DOHH2 (cell line): ENCODE data around the gene TMEM114.

Experiments used
- H3F3A ChIP-seq: fragments of 200-600 bp; sonication (generic), shearing (Covaris generic); 2 replicates; pipeline ENCODE4 v1.6.0; 2016; ENCODE audit warnings: antibody characterized with exemption, mild to moderate bottlenecking; ENCODE audit not compliant: control insufficient read depth, insufficient read depth
- H3K27ac ChIP-seq: fragments of 200-600 bp; sonication (generic); 2 replicates; pipeline ENCODE4 v1.5.1; 2014; ENCODE audit warnings: low read depth, mild to moderate bottlenecking, low read length, moderate library complexity
- H3K27me3 ChIP-seq: fragments of 200-600 bp; sonication (generic); 2 replicates; pipeline ENCODE4 v1.6.1; 2014; ENCODE audit warnings: mild to moderate bottlenecking, low read length, mixed read lengths; ENCODE audit not compliant: control insufficient read depth
- H3K36me3 ChIP-seq: fragments of 200-600 bp; sonication (generic); 2 replicates; pipeline ENCODE4 v1.6.1; 2014; ENCODE audit warnings: mild to moderate bottlenecking, low read length, moderate library complexity, mixed read lengths; ENCODE audit not compliant: control insufficient read depth
- H3K4me1 ChIP-seq: fragments of 200-600 bp; sonication (generic); 2 replicates; pipeline ENCODE4 v1.6.1; 2014; ENCODE audit warnings: mild to moderate bottlenecking, low read length, mixed read lengths; ENCODE audit not compliant: control insufficient read depth
- H3K4me2 ChIP-seq: fragments of 200-600 bp; sonication (generic); 2 replicates; pipeline ENCODE4 v1.6.0; 2014; ENCODE audit warnings: mild to moderate bottlenecking, low read length, moderate library complexity
- H3K4me3 ChIP-seq: fragments of 200-600 bp; sonication (generic); 2 replicates; pipeline ENCODE4 v1.5.1; 2014; ENCODE audit warnings: mild to moderate bottlenecking, low read length, mixed read lengths
- H3K79me2 ChIP-seq: fragments of 200-600 bp; sonication (generic); 2 replicates; pipeline ENCODE4 v1.6.1; 2014; ENCODE audit warnings: mild to moderate bottlenecking, low read length, mixed read lengths; ENCODE audit not compliant: control insufficient read depth
- H3K9me2 ChIP-seq: fragments of 200-600 bp; sonication (generic); replicated peaks from 2 replicates; pipeline ENCODE4 v1.6.1; 2014; ENCODE audit warnings: mild to moderate bottlenecking, low read length, mixed read lengths; ENCODE audit not compliant: control insufficient read depth
- H3K9me3 ChIP-seq: fragments of 200-600 bp; sonication (generic); 2 replicates; pipeline ENCODE4 v1.6.1; 2014; ENCODE audit warnings: antibody characterized with exemption, low read length, mixed read lengths; ENCODE audit not compliant: control insufficient read depth, insufficient read depth
- H4K20me1 ChIP-seq: fragments of 200-600 bp; sonication (generic); 2 replicates; pipeline ENCODE4 v1.6.0; 2014; ENCODE audit warnings: low read depth, mild to moderate bottlenecking, antibody characterized with exemption, low read length, moderate library complexity; ENCODE audit not compliant: control insufficient read depth, insufficient read depth
- CTCF ChIP-seq: fragments of 200-600 bp; sonication (generic); IDR thresholded peaks from one replicate; pipeline ENCODE4 v1.5.1; 2014; ENCODE audit warnings: antibody characterized with exemption, mild to moderate bottlenecking, low read depth, low read length; ENCODE audit not compliant: poor library complexity, severe bottlenecking
- EZH2phosphoT487 ChIP-seq: fragments of 200-600 bp; sonication (generic); IDR thresholded peaks from 2 replicates; pipeline ENCODE4 v1.6.1; 2017; ENCODE audit warnings: borderline replicate concordance, mild to moderate bottlenecking, antibody characterized with exemption, low read length, moderate library complexity, mixed read lengths

Gene TMEM114

GRCh38 chr16:8585041-8585440, 5.3 kb downstream of the TMEM114 start:
- Histone ChIP-seq H4K20me1 (no peaks in the 10 kb centered on the region), H3K4me2 (no peak overlapping the region), H3K4me1 (no peaks in the 10 kb centered on the region), H3K9me3 (no peaks in the 10 kb centered on the region), H3K36me3 (no peaks in the 10 kb centered on the region), H3K79me2 (no peaks in the 10 kb centered on the region), H3K9me2 (no peaks in the 10 kb centered on the region), H3K27ac (no peak overlapping the region), H3K27me3 (0 out of 2 replicates have a peak, but pooled peaks cover 7% of the 10 kb centered on the region), H3K4me3 (no peak overlapping the region), H3F3A (no peaks in the 10 kb centered on the region)
- TF ChIP-seq EZH2phosphoT487: no peak
- TF ChIP-seq CTCF: no peak

GRCh38 chr16:8583732-8584131, 6.6 kb downstream of the TMEM114 start:
- H4K20me1 ChIP-seq: no peaks in the 10 kb centered on the region
- H3F3A ChIP-seq: no peaks in the 10 kb centered on the region
- H3K9me2 ChIP-seq: no peaks in the 10 kb centered on the region
- no peaks in the 10 kb centered on the region for H3K79me2 ChIP-seq
- no peaks in the 10 kb centered on the region for H3K36me3 ChIP-seq
- 0 out of 2 replicates have a peak, but pooled peaks cover 7% of the 10 kb centered on the region for H3K27me3 ChIP-seq
- H3K4me3 ChIP-seq: no peak overlapping the region
- no peaks in the 10 kb centered on the region for H3K4me1 ChIP-seq
- no peak overlapping the region for H3K4me2 ChIP-seq
- no peak for TF ChIP-seq EZH2phosphoT487
- no peak for TF ChIP-seq CTCF
- no peak overlapping the region for H3K27ac ChIP-seq
- no peaks in the 10 kb centered on the region for H3K9me3 ChIP-seq

- Histone ChIP-seq H3K36me3 (no peaks in the 10 kb centered on the region), H3K27me3 (0 out of 2 replicates have a peak, but pooled peaks cover 7% of the 10 kb centered on the region), H3K79me2 (no peaks in the 10 kb centered on the region), H3K4me2 (no peak overlapping the region), H3K9me3 (no peaks in the 10 kb centered on the region), H3K4me3 (no peak overlapping the region), H3K9me2 (no peaks in the 10 kb centered on the region), H3F3A (no peaks in the 10 kb centered on the region), H3K4me1 (no peaks in the 10 kb centered on the region), H3K27ac (no peak overlapping the region), H4K20me1 (no peaks in the 10 kb centered on the region)
- TF ChIP-seq CTCF (no peak), EZH2phosphoT487 (no peak)
Observed at GRCh38 chr16:8583199-8583598, 7.1 kb downstream of the TMEM114 start.
